Measurements from ENCODE around the gene TMEM11. TPM values are rescaled to one million over a fixed set of nuclear protein-coding genes. Genes with fewer than 3 reads are reported as not detected.
A peak's percentile ranks its signal among the peaks of the same experiment; 100 is the strongest.

TMEM11 gene
- total RNA-seq, 1 experiment from 2014 or later, result 47.6 TPM

GRCh38 chr17:21249920-21250703 lies 36.2 kb upstream of the TMEM11 start:
- Histone ChIP-seq H3K4me1 (ENCODE audit: insufficient read depth, low read length, poor library complexity, severe bottlenecking) (no peaks in the 10 kb centered on the region), H3K27ac (ENCODE audit: low read depth, low read length, poor library complexity, severe bottlenecking) (no peak overlapping the region), H3K4me3 (ENCODE audit: low read depth, low read length, poor library complexity, severe bottlenecking) (no peak overlapping the region), H3K36me3 (ENCODE audit: insufficient read depth, low read length, poor library complexity, severe bottlenecking) (no peaks in the 10 kb centered on the region), H3K27me3 (replicated peaks; ENCODE audit: insufficient read depth, low read depth, low read length, poor library complexity) (no peaks in the 10 kb centered on the region), H3K9me3 (ENCODE audit: low read depth, low read length, poor library complexity, severe bottlenecking) (no peaks in the 10 kb centered on the region)
- intact Hi-C loops (cut with micrococcal nuclease; ENCODE audit: unreplicated experiment), result no loop called here
- no peak for DNase-seq (ENCODE audit: low spot score)
- ChIA-PET CTCF (no interaction called here), POLR2A (ENCODE audit: low non-redundant PET) (no interaction called here)
- no TSS peak for BruUV-seq (replicated peaks)
- TF ChIP-seq CTCF (conservative IDR thresholded peaks at IDR 0.05; ENCODE audit: low read depth, low read length) (0 out of 2 replicates have a peak, but pooled peaks have one; percentile 12), EZH2 (IDR thresholded peaks at IDR 0.05; ENCODE audit: borderline replicate concordance, low read depth, low read length, poor library complexity, severe bottlenecking) (no peak)

- Histone ChIP-seq H3K27ac (ENCODE audit: low read depth, low read length, poor library complexity, severe bottlenecking) (no peak overlapping the region), H3K4me1 (ENCODE audit: insufficient read depth, low read length, poor library complexity, severe bottlenecking) (no peaks in the 10 kb centered on the region), H3K27me3 (replicated peaks; ENCODE audit: insufficient read depth, low read depth, low read length, poor library complexity) (no peaks in the 10 kb centered on the region), H3K36me3 (ENCODE audit: insufficient read depth, low read length, poor library complexity, severe bottlenecking) (no peaks in the 10 kb centered on the region), H3K4me3 (ENCODE audit: low read depth, low read length, poor library complexity, severe bottlenecking) (no peak overlapping the region), H3K9me3 (ENCODE audit: low read depth, low read length, poor library complexity, severe bottlenecking) (no peaks in the 10 kb centered on the region)
- BruUV-seq (replicated peaks), result no TSS peak
- TF ChIP-seq EZH2 (IDR thresholded peaks at IDR 0.05; ENCODE audit: borderline replicate concordance, low read depth, low read length, poor library complexity, severe bottlenecking) (no peak), CTCF (conservative IDR thresholded peaks at IDR 0.05; ENCODE audit: low read depth, low read length) (no peak)
- intact Hi-C loops (cut with micrococcal nuclease; ENCODE audit: unreplicated experiment), result no loop called here
- POLR2A ChIA-PET (ENCODE audit: low non-redundant PET), result no interaction called here
- DNase-seq (ENCODE audit: low spot score), result no peak
- CTCF ChIA-PET, result no interaction called here
Observed at GRCh38 chr17:21249086-21249795, 35.3 kb upstream of the TMEM11 start.

- H3K27ac ChIP-seq (ENCODE audit: low read depth, low read length, poor library complexity, severe bottlenecking), result no peak overlapping the region
- TF ChIP-seq CTCF (conservative IDR thresholded peaks at IDR 0.05; ENCODE audit: low read depth, low read length), result no peak
- TF ChIP-seq EZH2 (IDR thresholded peaks at IDR 0.05; ENCODE audit: borderline replicate concordance, low read depth, low read length, poor library complexity, severe bottlenecking), result no peak
- POLR2A ChIA-PET (ENCODE audit: low non-redundant PET), result no interaction called here
- H3K27me3 ChIP-seq (replicated peaks; ENCODE audit: insufficient read depth, low read depth, low read length, poor library complexity), result no peaks in the 10 kb centered on the region
- H3K4me1 ChIP-seq (ENCODE audit: insufficient read depth, low read length, poor library complexity, severe bottlenecking), result no peaks in the 10 kb centered on the region
- BruUV-seq (replicated peaks), result no TSS peak
- H3K9me3 ChIP-seq (ENCODE audit: low read depth, low read length, poor library complexity, severe bottlenecking), result no peaks in the 10 kb centered on the region
- intact Hi-C loops (cut with micrococcal nuclease; ENCODE audit: unreplicated experiment), result no loop called here
- H3K4me3 ChIP-seq (ENCODE audit: low read depth, low read length, poor library complexity, severe bottlenecking), result no peak overlapping the region
- H3K36me3 ChIP-seq (ENCODE audit: insufficient read depth, low read length, poor library complexity, severe bottlenecking), result no peaks in the 10 kb centered on the region
- DNase-seq (ENCODE audit: low spot score), result no peak
- CTCF ChIA-PET, result no interaction called here
Observed at GRCh38 chr17:21248500-21248899, 34.5 kb upstream of the TMEM11 start.
